Calu3 (cell line): ENCODE results near the gene CRTC1. TPM values are rescaled to one million over a fixed set of nuclear protein-coding genes. Genes with fewer than 3 reads are reported as not detected.

Experiments
- BruUV-seq: library from RNA; stranded (reverse); fragments of 400-500 nt; replicated peaks from 2 replicates; lab custom pipeline; 2021; lab: Mats Ljungman, UMichigan
- CTCF ChIA-PET: fragments of 300-600 bp; sonication (Branson Sonifier 250); formaldehyde crosslinking; loops from one replicate; lab custom pipeline; 2022; ENCODE audit warnings: antibody characterized with exemption; lab: Charles Lee
- DNase-seq: peaks from one replicate; pipeline ENCODE4 v3.0.0; 2022
- H3K27ac Mint-ChIP-seq: one replicate; pipeline ENCODE4 v1.8.0; 2022; ENCODE audit warnings: mixed read lengths; ENCODE audit not compliant: unreplicated experiment
- H3K27me3 Mint-ChIP-seq: one replicate; pipeline ENCODE4 v1.8.0; 2022; ENCODE audit warnings: mixed read lengths; ENCODE audit not compliant: unreplicated experiment
- H3K36me3 Mint-ChIP-seq: one replicate; pipeline ENCODE4 v1.8.0; 2022; ENCODE audit warnings: mild to moderate bottlenecking, moderate library complexity, mixed read lengths; ENCODE audit not compliant: insufficient read depth, unreplicated experiment
- H3K4me1 Mint-ChIP-seq: one replicate; pipeline ENCODE4 v1.8.0; 2022; ENCODE audit warnings: mild to moderate bottlenecking, low read depth, mixed read lengths; ENCODE audit not compliant: unreplicated experiment
- H3K4me3 Mint-ChIP-seq: one replicate; pipeline ENCODE4 v1.8.0; 2022; ENCODE audit warnings: mild to moderate bottlenecking, low read depth, moderate library complexity, mixed read lengths; ENCODE audit not compliant: unreplicated experiment
- H3K9me3 Mint-ChIP-seq: one replicate; pipeline ENCODE4 v1.8.0; 2022; ENCODE audit warnings: low read depth, mixed read lengths; ENCODE audit not compliant: unreplicated experiment
- CTCF ChIP-seq: fragments of 200-600 bp; IDR thresholded peaks from one replicate; pipeline ENCODE4 v1.8.0; 2022; ENCODE audit warnings: antibody characterized with exemption; ENCODE audit not compliant: unreplicated experiment
- intact Hi-C: fragments of 100-400 bp; cut with micrococcal nuclease; formaldehyde crosslinking; loops from one replicate; pipeline ENCODE4 v1.10.0; 2022; ENCODE audit not compliant: unreplicated experiment
- total RNA-seq: library from RNA; stranded (reverse); gene quantifications from 2 replicates; pipeline ENCODE4 v1.2.3, GENCODE V29; 2022

The CRTC1 gene
- total RNA-seq, 1 experiment from 2014 or later = 8.5 TPM

GRCh38 chr19:18672044-18672451 is 11.4 kb upstream of the CRTC1 start:
- no peak for DNase-seq
- H3K4me1 Mint-ChIP-seq = no peaks in the 10 kb centered on the region
- H3K36me3 Mint-ChIP-seq = peaks cover 6% of the 10 kb centered on the region
- H3K27me3 Mint-ChIP-seq = no peaks in the 10 kb centered on the region
- CTCF ChIA-PET = no interaction called here
- BruUV-seq = no TSS peak
- H3K27ac Mint-ChIP-seq = no peak overlapping the region
- H3K4me3 Mint-ChIP-seq = no peak overlapping the region
- no peaks in the 10 kb centered on the region for H3K9me3 Mint-ChIP-seq
- intact Hi-C loops = no loop called here
- TF ChIP-seq CTCF = no peak

GRCh38 chr19:18672606-18673337 is 10.7 kb upstream of the CRTC1 start:
- CTCF ChIA-PET = interaction anchor here (0.7 kb wide), 1 partner anchor 160 kb away, joined by 4 read pairs; no protein-coding TSS in a partner anchor
- BruUV-seq = no TSS peak
- DNase-seq = no peak
- Mint-ChIP-seq H3K27ac (no peak overlapping the region), H3K4me1 (no peaks in the 10 kb centered on the region), H3K9me3 (no peaks in the 10 kb centered on the region), H3K36me3 (peaks cover 7% of the 10 kb centered on the region), H3K27me3 (no peaks in the 10 kb centered on the region), H3K4me3 (no peak overlapping the region)
- TF ChIP-seq CTCF = no peak
- intact Hi-C loops = no loop called here

GRCh38 chr19:18674616-18675015 is 8.9 kb upstream of the CRTC1 start:
- Mint-ChIP-seq H3K36me3 (peaks cover 10% of the 10 kb centered on the region), H3K4me1 (no peaks in the 10 kb centered on the region), H3K4me3 (no peak overlapping the region), H3K27me3 (no peaks in the 10 kb centered on the region), H3K9me3 (no peaks in the 10 kb centered on the region), H3K27ac (no peak overlapping the region)
- BruUV-seq = no TSS peak
- CTCF ChIA-PET = no interaction called here
- intact Hi-C loops = no loop called here
- DNase-seq = no peak
- no peak for TF ChIP-seq CTCF

DNA sequence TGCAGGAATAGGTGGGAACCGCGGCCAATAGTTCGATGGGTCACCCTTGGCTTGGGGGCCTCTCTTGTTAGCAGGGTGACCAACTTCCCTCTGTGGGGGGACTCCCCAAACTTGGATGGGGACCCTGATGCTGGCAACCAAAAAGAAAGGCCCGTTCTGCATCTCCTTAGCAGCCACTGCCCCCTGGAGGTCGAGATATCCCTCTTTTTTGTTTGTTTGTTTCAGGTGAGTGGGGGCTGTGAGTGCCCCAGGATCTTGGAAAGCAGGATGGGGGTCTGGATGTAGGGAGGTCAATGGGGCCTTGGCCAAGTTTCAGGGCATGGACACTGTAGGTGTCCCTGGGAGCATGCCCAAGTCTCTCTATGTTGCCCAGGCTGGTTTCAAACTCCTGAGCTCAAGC is 7.7 kb upstream of the CRTC1 start:
- H3K4me3 Mint-ChIP-seq = no peak overlapping the region
- BruUV-seq = no TSS peak
- no peaks in the 10 kb centered on the region for H3K9me3 Mint-ChIP-seq
- TF ChIP-seq CTCF = no peak
- intact Hi-C loops = no loop called here
- H3K27ac Mint-ChIP-seq = no peak overlapping the region
- no peaks in the 10 kb centered on the region for H3K4me1 Mint-ChIP-seq
- CTCF ChIA-PET = no interaction called here
- no peak for DNase-seq
- H3K36me3 Mint-ChIP-seq = peaks cover 6% of the 10 kb centered on the region
- no peaks in the 10 kb centered on the region for H3K27me3 Mint-ChIP-seq
